ENCODE measurements around the gene ANKUB1. TPM values are rescaled to one million over a fixed set of nuclear protein-coding genes. Genes with fewer than 3 reads are reported as not detected.

The ANKUB1 gene
- total RNA-seq, 1 experiment from 2014 or later = not detected

GRCh38 chr3:149796026-149796425 is 3.7 kb upstream of the ANKUB1 start:
- H3K27me3 Mint-ChIP-seq (ENCODE audit: low read depth) = peaks cover 3% of the 10 kb centered on the region; the same call in 1 of the 2 replicates
- ChIA-PET POLR2A (no interaction called here), CTCF (interaction anchor here (0.8 to 2.4 kb wide), 2 partner anchors 12 to 25 kb away, joined by 4 to 14 read pairs; no protein-coding TSS in a partner anchor)
- no peak overlapping the region for H3K4me3 Mint-ChIP-seq
- DNase-seq (ENCODE audit: low spot score) (no peak), ATAC-seq (no peak)
- H3K9me3 Mint-ChIP-seq = peaks cover 12% of the 10 kb centered on the region; the same call in 1 of the 2 replicates
- no peaks in the 10 kb centered on the region for H3K4me1 Mint-ChIP-seq
- TF ChIP-seq NFE2L1 (CRISPR knock-in tag; IDR thresholded peaks at IDR 0.05) = no peak
- TF ChIP-seq, protein P1, sequence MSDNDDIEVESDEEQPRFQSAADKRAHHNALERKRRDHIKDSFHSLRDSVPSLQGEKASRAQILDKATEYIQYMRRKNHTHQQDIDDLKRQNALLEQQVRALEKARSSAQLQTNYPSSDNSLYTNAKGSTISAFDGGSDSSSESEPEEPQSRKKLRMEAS (CRISPR knock-in tag; IDR thresholded peaks at IDR 0.05) = no peak
- no peak for TF ChIP-seq CREB1 (CRISPR knock-in tag; IDR thresholded peaks at IDR 0.05)
- TF ChIP-seq, protein P2, sequence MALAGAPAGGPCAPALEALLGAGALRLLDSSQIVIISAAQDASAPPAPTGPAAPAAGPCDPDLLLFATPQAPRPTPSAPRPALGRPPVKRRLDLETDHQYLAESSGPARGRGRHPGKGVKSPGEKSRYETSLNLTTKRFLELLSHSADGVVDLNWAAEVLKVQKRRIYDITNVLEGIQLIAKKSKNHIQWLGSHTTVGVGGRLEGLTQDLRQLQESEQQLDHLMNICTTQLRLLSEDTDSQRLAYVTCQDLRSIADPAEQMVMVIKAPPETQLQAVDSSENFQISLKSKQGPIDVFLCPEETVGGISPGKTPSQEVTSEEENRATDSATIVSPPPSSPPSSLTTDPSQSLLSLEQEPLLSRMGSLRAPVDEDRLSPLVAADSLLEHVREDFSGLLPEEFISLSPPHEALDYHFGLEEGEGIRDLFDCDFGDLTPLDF (CRISPR knock-in tag; IDR thresholded peaks at IDR 0.05) = no peak
- no peak for TF ChIP-seq NR3C1 (CRISPR knock-in tag; conservative IDR thresholded peaks at IDR 0.05; ENCODE audit: low read depth)
- no peak for TF ChIP-seq SOX15 (CRISPR knock-in tag; IDR thresholded peaks at IDR 0.05)
- TF ChIP-seq ZNF396 (CRISPR knock-in tag; IDR thresholded peaks at IDR 0.05; ENCODE audit: borderline replicate concordance) = no peak
- TF ChIP-seq, protein P3, sequence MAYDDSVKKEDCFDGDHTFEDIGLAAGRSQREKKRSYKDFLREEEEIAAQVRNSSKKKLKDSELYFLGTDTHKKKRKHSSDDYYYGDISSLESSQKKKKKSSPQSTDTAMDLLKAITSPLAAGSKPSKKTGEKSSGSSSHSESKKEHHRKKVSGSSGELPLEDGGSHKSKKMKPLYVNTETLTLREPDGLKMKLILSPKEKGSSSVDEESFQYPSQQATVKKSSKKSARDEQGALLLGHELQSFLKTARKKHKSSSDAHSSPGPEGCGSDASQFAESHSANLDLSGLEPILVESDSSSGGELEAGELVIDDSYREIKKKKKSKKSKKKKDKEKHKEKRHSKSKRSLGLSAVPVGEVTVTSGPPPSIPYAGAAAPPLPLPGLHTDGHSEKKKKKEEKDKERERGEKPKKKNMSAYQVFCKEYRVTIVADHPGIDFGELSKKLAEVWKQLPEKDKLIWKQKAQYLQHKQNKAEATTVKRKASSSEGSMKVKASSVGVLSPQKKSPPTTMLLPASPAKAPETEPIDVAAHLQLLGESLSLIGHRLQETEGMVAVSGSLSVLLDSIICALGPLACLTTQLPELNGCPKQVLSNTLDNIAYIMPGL (CRISPR knock-in tag; IDR thresholded peaks at IDR 0.05) = no peak
- TF ChIP-seq MYBL2 (CRISPR knock-in tag; IDR thresholded peaks at IDR 0.05) = no peak
- TF ChIP-seq FOXJ3 (CRISPR knock-in tag; IDR thresholded peaks at IDR 0.05; ENCODE audit: borderline replicate concordance) = no peak
- TF ChIP-seq ETV6 (CRISPR knock-in tag; IDR thresholded peaks at IDR 0.05) = no peak
- no peak for TF ChIP-seq FOXK1 (CRISPR knock-in tag; IDR thresholded peaks at IDR 0.05)
- no peak for TF ChIP-seq ZNF317 (CRISPR knock-in tag; IDR thresholded peaks at IDR 0.05; ENCODE audit: borderline replicate concordance, low read depth)
- no peaks in the 10 kb centered on the region for H3K36me3 Mint-ChIP-seq
- H3K27ac Mint-ChIP-seq = no peak overlapping the region

- ChIA-PET POLR2A (no interaction called here), CTCF (interaction anchor here (0.6 kb wide), 1 partner anchor 121 kb away, joined by 3 read pairs; no protein-coding TSS in a partner anchor)
- Mint-ChIP-seq H3K9me3 (no peaks in the 10 kb centered on the region), H3K36me3 (no peaks in the 10 kb centered on the region), H3K27me3 (ENCODE audit: low read depth) (no peaks in the 10 kb centered on the region; the same call in none of the 2 replicates), H3K4me3 (no peak overlapping the region), H3K27ac (no peak overlapping the region), H3K4me1 (no peaks in the 10 kb centered on the region)
- DNase-seq (ENCODE audit: low spot score) = no peak
- ATAC-seq = no peak
- TF ChIP-seq, protein P4, sequence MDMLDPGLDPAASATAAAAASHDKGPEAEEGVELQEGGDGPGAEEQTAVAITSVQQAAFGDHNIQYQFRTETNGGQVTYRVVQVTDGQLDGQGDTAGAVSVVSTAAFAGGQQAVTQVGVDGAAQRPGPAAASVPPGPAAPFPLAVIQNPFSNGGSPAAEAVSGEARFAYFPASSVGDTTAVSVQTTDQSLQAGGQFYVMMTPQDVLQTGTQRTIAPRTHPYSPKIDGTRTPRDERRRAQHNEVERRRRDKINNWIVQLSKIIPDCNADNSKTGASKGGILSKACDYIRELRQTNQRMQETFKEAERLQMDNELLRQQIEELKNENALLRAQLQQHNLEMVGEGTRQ (CRISPR knock-in tag; IDR thresholded peaks at IDR 0.05) = no peak
- TF ChIP-seq ZNF396 (CRISPR knock-in tag; IDR thresholded peaks at IDR 0.05; ENCODE audit: borderline replicate concordance) (no peak), ZNF317 (CRISPR knock-in tag; IDR thresholded peaks at IDR 0.05; ENCODE audit: borderline replicate concordance, low read depth) (no peak), ZNF416 (CRISPR knock-in tag; IDR thresholded peaks at IDR 0.05) (no peak), ZNF671 (CRISPR knock-in tag; IDR thresholded peaks at IDR 0.05) (no peak), AFF4 (CRISPR knock-in tag; IDR thresholded peaks at IDR 0.05; ENCODE audit: borderline replicate concordance) (no peak)
- TF ChIP-seq, protein P5, sequence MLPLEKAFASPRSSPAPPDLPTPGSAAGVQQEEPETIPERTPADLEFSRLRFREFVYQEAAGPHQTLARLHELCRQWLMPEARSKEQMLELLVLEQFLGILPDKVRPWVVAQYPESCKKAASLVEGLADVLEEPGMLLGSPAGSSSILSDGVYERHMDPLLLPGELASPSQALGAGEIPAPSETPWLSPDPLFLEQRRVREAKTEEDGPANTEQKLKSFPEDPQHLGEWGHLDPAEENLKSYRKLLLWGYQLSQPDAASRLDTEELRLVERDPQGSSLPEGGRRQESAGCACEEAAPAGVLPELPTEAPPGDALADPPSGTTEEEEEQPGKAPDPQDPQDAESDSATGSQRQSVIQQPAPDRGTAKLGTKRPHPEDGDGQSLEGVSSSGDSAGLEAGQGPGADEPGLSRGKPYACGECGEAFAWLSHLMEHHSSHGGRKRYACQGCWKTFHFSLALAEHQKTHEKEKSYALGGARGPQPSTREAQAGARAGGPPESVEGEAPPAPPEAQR (CRISPR knock-in tag; IDR thresholded peaks at IDR 0.05) = no peak
- TF ChIP-seq, protein P6, sequence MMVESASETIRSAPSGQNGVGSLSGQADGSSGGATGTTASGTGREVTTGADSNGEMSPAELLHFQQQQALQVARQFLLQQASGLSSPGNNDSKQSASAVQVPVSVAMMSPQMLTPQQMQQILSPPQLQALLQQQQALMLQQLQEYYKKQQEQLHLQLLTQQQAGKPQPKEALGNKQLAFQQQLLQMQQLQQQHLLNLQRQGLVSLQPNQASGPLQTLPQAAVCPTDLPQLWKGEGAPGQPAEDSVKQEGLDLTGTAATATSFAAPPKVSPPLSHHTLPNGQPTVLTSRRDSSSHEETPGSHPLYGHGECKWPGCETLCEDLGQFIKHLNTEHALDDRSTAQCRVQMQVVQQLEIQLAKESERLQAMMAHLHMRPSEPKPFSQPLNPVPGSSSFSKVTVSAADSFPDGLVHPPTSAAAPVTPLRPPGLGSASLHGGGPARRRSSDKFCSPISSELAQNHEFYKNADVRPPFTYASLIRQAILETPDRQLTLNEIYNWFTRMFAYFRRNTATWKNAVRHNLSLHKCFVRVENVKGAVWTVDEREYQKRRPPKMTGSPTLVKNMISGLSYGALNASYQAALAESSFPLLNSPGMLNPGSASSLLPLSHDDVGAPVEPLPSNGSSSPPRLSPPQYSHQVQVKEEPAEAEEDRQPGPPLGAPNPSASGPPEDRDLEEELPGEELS (CRISPR knock-in tag; IDR thresholded peaks at IDR 0.05) = no peak
- TF ChIP-seq, protein P7, sequence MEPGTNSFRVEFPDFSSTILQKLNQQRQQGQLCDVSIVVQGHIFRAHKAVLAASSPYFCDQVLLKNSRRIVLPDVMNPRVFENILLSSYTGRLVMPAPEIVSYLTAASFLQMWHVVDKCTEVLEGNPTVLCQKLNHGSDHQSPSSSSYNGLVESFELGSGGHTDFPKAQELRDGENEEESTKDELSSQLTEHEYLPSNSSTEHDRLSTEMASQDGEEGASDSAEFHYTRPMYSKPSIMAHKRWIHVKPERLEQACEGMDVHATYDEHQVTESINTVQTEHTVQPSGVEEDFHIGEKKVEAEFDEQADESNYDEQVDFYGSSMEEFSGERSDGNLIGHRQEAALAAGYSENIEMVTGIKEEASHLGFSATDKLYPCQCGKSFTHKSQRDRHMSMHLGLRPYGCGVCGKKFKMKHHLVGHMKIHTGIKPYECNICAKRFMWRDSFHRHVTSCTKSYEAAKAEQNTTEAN (CRISPR knock-in tag; IDR thresholded peaks at IDR 0.05) = no peak
Observed at GRCh38 chr3:149790698-149791097, 1.7 kb downstream of the ANKUB1 start.

Data from WTC11 (cell line).